RWPE2 (cell line): ENCODE data around the gene EMC1.
"Not testable (repeated sequence)": the region's sequence is repeated elsewhere in the genome, so short reads cannot be mapped to it uniquely, and the experiment has no call there.

Source experiments
- ATAC-seq: fragments of 200-7000 bp; cut with Tn5 transposase; 3 replicates; pipeline ENCODE4 v1.9.1; 2021; ENCODE audit warnings: low read depth
- DNase-seq: peaks from one replicate; pipeline ENCODE4 v3.0.0-alpha.2; 2020; ENCODE audit warnings: low spot score
- H3K27ac ChIP-seq: fragments of 450-650 bp; 2 replicates; pipeline ENCODE4 v1.5.1; 2017; ENCODE audit warnings: mild to moderate bottlenecking; ENCODE audit not compliant: poor library complexity, severe bottlenecking
- H3K27me3 ChIP-seq: fragments of 250-450 bp; sonication (Bioruptor Pico); 2 replicates; pipeline ENCODE4 v1.5.1; 2021; ENCODE audit warnings: mild to moderate bottlenecking, moderate library complexity; ENCODE audit not compliant: insufficient read depth, poor library complexity, severe bottlenecking
- H3K36me3 ChIP-seq: fragments of 250-450 bp; sonication (Bioruptor Pico); 2 replicates; pipeline ENCODE4 v1.5.1; 2020; ENCODE audit warnings: low read depth, mild to moderate bottlenecking, moderate library complexity
- H3K4me1 ChIP-seq: fragments of 250-450 bp; sonication (Bioruptor Pico); 2 replicates; pipeline ENCODE4 v1.5.1; 2021; ENCODE audit warnings: mild to moderate bottlenecking, moderate library complexity; ENCODE audit not compliant: insufficient read depth, poor library complexity, severe bottlenecking
- H3K4me3 ChIP-seq: fragments of 250-450 bp; sonication (Bioruptor Pico); 2 replicates; pipeline ENCODE4 v1.5.1; 2021; ENCODE audit warnings: mild to moderate bottlenecking, moderate library complexity; ENCODE audit not compliant: severe bottlenecking
- H3K9me3 ChIP-seq: fragments of 250-450 bp; sonication (Bioruptor Pico); 2 replicates; pipeline ENCODE4 v1.5.1; 2021; ENCODE audit warnings: mild to moderate bottlenecking, moderate library complexity; ENCODE audit not compliant: severe bottlenecking
- CTCF ChIP-seq: fragments of 450-650 bp; IDR thresholded peaks from one replicate; pipeline ENCODE4 v1.5.1; 2017; ENCODE audit warnings: mild to moderate bottlenecking, moderate library complexity; ENCODE audit not compliant: poor library complexity, severe bottlenecking

The EMC1 gene

GRCh38 chr1:19273106-19273843, 22.0 kb upstream of the EMC1 start:
- DNase-seq (no peak), ATAC-seq (no peak)
- no peak overlapping the region for H3K27ac ChIP-seq
- H3K4me1 ChIP-seq, result no peaks in the 10 kb centered on the region
- H3K4me3 ChIP-seq, result no peak overlapping the region
- no peaks in the 10 kb centered on the region for H3K27me3 ChIP-seq
- H3K9me3 ChIP-seq, result no peaks in the 10 kb centered on the region
- no peak for TF ChIP-seq CTCF
- no peaks in the 10 kb centered on the region for H3K36me3 ChIP-seq

GRCh38 chr1:19272064-19272463, 20.7 kb upstream of the EMC1 start:
- TF ChIP-seq CTCF, result no peak
- DNase-seq, result no peak
- Histone ChIP-seq H3K4me3 (no peak overlapping the region), H3K36me3 (no peaks in the 10 kb centered on the region), H3K4me1 (no peaks in the 10 kb centered on the region), H3K27me3 (no peaks in the 10 kb centered on the region), H3K9me3 (no peaks in the 10 kb centered on the region), H3K27ac (no peak overlapping the region)
- ATAC-seq, result no peak

- not testable (repeated sequence) for H3K4me1 ChIP-seq, H3K36me3 ChIP-seq, H3K27ac ChIP-seq, H3K27me3 ChIP-seq, H3K4me3 ChIP-seq, DNase-seq, H3K9me3 ChIP-seq
- 0 out of 3 replicates have a peak, but pooled peaks have one; percentile 7 for ATAC-seq
These were observed 19.0 kb upstream of the EMC1 start for GRCh38 chr1:19270343-19270730.

- H3K4me1 ChIP-seq, H3K27ac ChIP-seq, H3K36me3 ChIP-seq, H3K27me3 ChIP-seq, DNase-seq, H3K4me3 ChIP-seq, H3K9me3 ChIP-seq: not testable (repeated sequence)
- ATAC-seq, result peak; percentile 76
These were observed 18.4 kb upstream of the EMC1 start for GRCh38 chr1:19269427-19270342.

- H3K36me3 ChIP-seq, result no peaks in the 10 kb centered on the region
- ATAC-seq, result no peak
- H3K9me3 ChIP-seq, result no peaks in the 10 kb centered on the region
- no peaks in the 10 kb centered on the region for H3K4me1 ChIP-seq
- no peaks in the 10 kb centered on the region for H3K27me3 ChIP-seq
- no peak overlapping the region for H3K27ac ChIP-seq
- DNase-seq, result no peak
- TF ChIP-seq CTCF, result no peak
- no peak overlapping the region for H3K4me3 ChIP-seq
These were observed 17.1 kb upstream of the EMC1 start for GRCh38 chr1:19268445-19268844.
